B cell (primary cell): Measurements from ENCODE around the gene PARVB.

Experiments
- CTCF ChIP-seq: fragments of 200-600 bp; IDR thresholded peaks from one replicate; pipeline ENCODE4 v1.8.0; 2022; ENCODE audit warnings: antibody characterized with exemption, mild to moderate bottlenecking
- EZH2 ChIP-seq: IDR thresholded peaks from 2 replicates; pipeline ENCODE4 v1.6.1; 2012; ENCODE audit warnings: borderline replicate concordance, low read depth, mild to moderate bottlenecking, moderate library complexity, low read length; ENCODE audit not compliant: insufficient read depth, poor library complexity, severe bottlenecking

GRCh38 chr22:44151676-44152075 is 127.6 kb downstream of the PARVB start:
- no peak for TF ChIP-seq CTCF
- no peak for TF ChIP-seq EZH2
